Panc1 (cell line): Measurements from ENCODE around the gene C2orf81.

Experiments used
- CTCF ChIP-seq: fragments of 450-650 bp; IDR thresholded peaks from 2 replicates; pipeline ENCODE4 v1.5.1; 2017; ENCODE audit warnings: mild to moderate bottlenecking
- POLR2AphosphoS5 ChIP-seq: IDR thresholded peaks from 2 replicates; pipeline ENCODE4 v1.6.1; 2012; ENCODE audit warnings: mild to moderate bottlenecking, low read depth, low read length, moderate library complexity
- REST ChIP-seq, 2 experiments: IDR thresholded peaks; 2 replicates each; pipeline ENCODE4 v1.6.1; 2011 to 2012; ENCODE audit warnings: low read depth in 2 of 2, control low read depth in 1 of 2, low read length in 1 of 2, mild to moderate bottlenecking in 1 of 2, moderate library complexity in 1 of 2; ENCODE audit not compliant: insufficient read depth in 1 of 2
- SIN3A ChIP-seq: IDR thresholded peaks from 2 replicates; pipeline ENCODE4 v1.6.1; 2012; ENCODE audit warnings: low read depth, mild to moderate bottlenecking, low read length, moderate library complexity, borderline replicate concordance; ENCODE audit not compliant: insufficient read depth
- TCF7L2 ChIP-seq: IDR thresholded peaks from 2 replicates; pipeline ENCODE4 v1.6.1; 2011; ENCODE audit warnings: mild to moderate bottlenecking, low read depth, low read length, inconsistent platforms

- TF ChIP-seq CTCF (no peak), POLR2AphosphoS5 (peak; percentile 9), REST (IDR thresholded peaks at IDR 0.05; ENCODE audit: insufficient read depth in 1 of 2, low read depth in 2 of 2, low read length in 1 of 2) (no peak), SIN3A (no peak), TCF7L2 (no peak)
Observed at GRCh38 chr2:74458132-74458937, 36.9 kb upstream of the C2orf81 start, which contains the start of gene WBP1.
